OCI-LY7 (cell line): ENCODE data around the gene STUM. TPM values are rescaled to one million over a fixed set of nuclear protein-coding genes. Genes with fewer than 3 reads are reported as not detected.

ENCODE experiments used
- BruUV-seq: library from RNA; stranded (reverse); fragments of 400-500 nt; replicated peaks from 2 replicates; lab custom pipeline; 2021; lab: Mats Ljungman, UMichigan
- CTCF ChIA-PET: fragments of 300-600 bp; sonication (Branson Sonifier 250); formaldehyde crosslinking; loops from one replicate; lab custom pipeline; 2022; ENCODE audit warnings: antibody characterized with exemption; ENCODE audit not compliant: unreplicated experiment; lab: Charles Lee
- POLR2A ChIA-PET: fragments of 300-600 bp; sonication (Branson Sonifier 250); formaldehyde crosslinking; loops from one replicate; lab custom pipeline; 2022; ENCODE audit warnings: antibody characterized with exemption; lab: Charles Lee
- DNase-seq: peaks from one replicate; pipeline ENCODE4 v3.0.0-alpha.2; 2015; ENCODE audit warnings: low spot score
- H2AFZ ChIP-seq: fragments of 200-600 bp; sonication (generic), shearing (Covaris generic); 2 replicates; pipeline ENCODE4 v1.6.1; 2014; ENCODE audit warnings: mild to moderate bottlenecking, antibody characterized with exemption, low read length, moderate library complexity
- H3K27ac ChIP-seq: fragments of 200-600 bp; sonication (generic); 2 replicates; pipeline ENCODE4 v1.5.1; 2014; ENCODE audit warnings: mixed run types, low read depth, mild to moderate bottlenecking, moderate library complexity, low read length, inconsistent platforms; ENCODE audit not compliant: poor library complexity, severe bottlenecking
- H3K36me3 ChIP-seq: fragments of 200-600 bp; sonication (generic); 2 replicates; pipeline ENCODE4 v1.6.1; 2014; ENCODE audit warnings: mild to moderate bottlenecking, antibody characterized with exemption, low read length, moderate library complexity, mixed read lengths; ENCODE audit not compliant: insufficient read depth
- H3K4me1 ChIP-seq: fragments of 200-600 bp; sonication (generic); 2 replicates; pipeline ENCODE4 v1.5.1; 2014; ENCODE audit warnings: mild to moderate bottlenecking, low read length; ENCODE audit not compliant: insufficient read depth, poor library complexity, severe bottlenecking
- H3K4me2 ChIP-seq: fragments of 200-600 bp; sonication (generic); 2 replicates; pipeline ENCODE4 v1.6.1; 2014; ENCODE audit warnings: mild to moderate bottlenecking, low read length
- H3K4me3 ChIP-seq: fragments of 200-600 bp; sonication (generic); 2 replicates; pipeline ENCODE4 v1.5.1; 2014; ENCODE audit warnings: mild to moderate bottlenecking, low read depth, low read length; ENCODE audit not compliant: poor library complexity, severe bottlenecking
- H3K79me2 ChIP-seq: fragments of 200-600 bp; sonication (generic); 2 replicates; pipeline ENCODE4 v1.6.1; 2016; ENCODE audit warnings: low read depth, mild to moderate bottlenecking, low read length, moderate library complexity, mixed read lengths; ENCODE audit not compliant: insufficient read depth
- H3K9me2 ChIP-seq: fragments of 200-600 bp; sonication (generic); 2 replicates; pipeline ENCODE4 v1.6.1; 2016; ENCODE audit warnings: mild to moderate bottlenecking, low read length, mixed read lengths; ENCODE audit not compliant: insufficient read depth
- H3K9me3 ChIP-seq: fragments of 200-600 bp; sonication (generic); 2 replicates; pipeline ENCODE4 v1.6.1; 2014; ENCODE audit warnings: mild to moderate bottlenecking, mixed run types, low read length, mixed read lengths
- H4K20me1 ChIP-seq: fragments of 200-600 bp; sonication (generic); 2 replicates; pipeline ENCODE4 v1.6.1; 2014; ENCODE audit warnings: mild to moderate bottlenecking, antibody characterized with exemption, low read length, moderate library complexity, mixed read lengths; ENCODE audit not compliant: insufficient read depth
- CTCF ChIP-seq: fragments of 200-600 bp; sonication (generic); conservative IDR thresholded peaks from 2 replicates; pipeline ENCODE4 v1.5.1; 2014; ENCODE audit warnings: mild to moderate bottlenecking, antibody characterized with exemption, low read length, moderate library complexity, mixed read lengths
- EZH2phosphoT487 ChIP-seq: fragments of 200-600 bp; sonication (generic); IDR thresholded peaks from 2 replicates; pipeline ENCODE4 v1.6.1; 2018; ENCODE audit warnings: low read depth, borderline replicate concordance, mild to moderate bottlenecking, mixed run types, antibody characterized with exemption, low read length, moderate library complexity, mixed read lengths
- intact Hi-C: fragments of 100-400 bp; cut with micrococcal nuclease; formaldehyde crosslinking; loops from one replicate; pipeline ENCODE4 v1.10.0; 2022; ENCODE audit not compliant: unreplicated experiment
- total RNA-seq, 2 experiments: library from RNA; depleted of rRNA in 1 of 2; stranded (reverse); fragments of >200 nt in 1 of 2; shearing (Covaris generic) in 1 of 2; gene quantifications; 2 replicates each; pipeline ENCODE4 v1.2.3, GENCODE V29; 2014 to 2022

The STUM gene
- total RNA-seq, 2 experiments from 2014 or later = not detected

- intact Hi-C loops = loop anchor here (5.0 kb wide), 1 partner anchor 61 kb away; no protein-coding TSS in a partner anchor
- CTCF ChIA-PET = interaction anchor here (1.3 kb wide), 1 partner anchor 14 kb away, joined by 4 read pairs; no protein-coding TSS in a partner anchor
- DNase-seq = no peak
- POLR2A ChIA-PET = interaction anchor here (1.0 to 1.4 kb wide), 2 partner anchors 37 to 90 kb away, joined by 3 to 4 read pairs; no protein-coding TSS in a partner anchor
- no peaks in the 10 kb centered on the region for H3K9me2 ChIP-seq
- H3K4me2 ChIP-seq = no peak overlapping the region
- TF ChIP-seq CTCF = no peak
- no peak for TF ChIP-seq EZH2phosphoT487
- no peaks in the 10 kb centered on the region for H3K9me3 ChIP-seq
- no peak overlapping the region for H2AFZ ChIP-seq
- H3K27ac ChIP-seq = no peak overlapping the region
- no peaks in the 10 kb centered on the region for H3K79me2 ChIP-seq
- no peak overlapping the region for H3K4me3 ChIP-seq
- BruUV-seq = no TSS peak
- H4K20me1 ChIP-seq = no peaks in the 10 kb centered on the region
- H3K4me1 ChIP-seq = peaks cover 20% of the 10 kb centered on the region
- H3K36me3 ChIP-seq = no peaks in the 10 kb centered on the region
Observed at GRCh38 chr1:226545836-226546596, 2.5 kb upstream of the STUM start.

- Histone ChIP-seq H3K4me1 (peaks cover 20% of the 10 kb centered on the region), H3K9me2 (no peaks in the 10 kb centered on the region), H3K9me3 (no peaks in the 10 kb centered on the region), H3K36me3 (no peaks in the 10 kb centered on the region), H3K4me3 (no peak overlapping the region), H3K27ac (no peak overlapping the region), H4K20me1 (no peaks in the 10 kb centered on the region), H2AFZ (no peak overlapping the region), H3K79me2 (no peaks in the 10 kb centered on the region), H3K4me2 (no peak overlapping the region)
- intact Hi-C loops = loop anchor here (1.0 to 5.0 kb wide), 4 partner anchors 60 to 422 kb away; no protein-coding TSS in a partner anchor
- CTCF ChIA-PET = interaction anchor here (0.7 to 1.2 kb wide), 3 partner anchors 23 to 110 kb away, joined by 3 read pairs; no protein-coding TSS in a partner anchor
- POLR2A ChIA-PET = interaction anchor here (1.0 to 1.4 kb wide), 2 partner anchors 36 to 89 kb away, joined by 3 to 4 read pairs; no protein-coding TSS in a partner anchor
- no peak for DNase-seq
- TF ChIP-seq EZH2phosphoT487 (no peak), CTCF (no peak)
- no TSS peak for BruUV-seq
Observed at GRCh38 chr1:226546926-226547325, 1.6 kb upstream of the STUM start.
